SK-N-SH treated with all-trans-retinoic acid at 6 μM for 48 hours (cell line): ENCODE measurements around the gene NQO2.
"Not testable (repeated sequence)": the region's sequence is repeated elsewhere in the genome, so short reads cannot be mapped to it uniquely, and the experiment has no call there.

ENCODE experiments used
- ZFP3 ChIP-seq: fragments of 250-450 bp; sonication (Bioruptor Pico); IDR thresholded peaks from 2 replicates; pipeline ENCODE4 v1.5.0; 2020; ENCODE audit warnings: mild to moderate bottlenecking, moderate library complexity
- ZFP30 ChIP-seq: fragments of 450-650 bp; formaldehyde crosslinking; IDR thresholded peaks from 2 replicates; pipeline ENCODE4 v1.5.0; 2022; ENCODE audit warnings: mild to moderate bottlenecking, moderate library complexity
- ZNF565 ChIP-seq: fragments of 450-650 bp; formaldehyde crosslinking; conservative IDR thresholded peaks from 2 replicates; pipeline ENCODE4 v1.5.0; 2020; ENCODE audit warnings: low read depth, mild to moderate bottlenecking, moderate library complexity
- TF ChIP-seq, protein P1 (sequence below): fragments of 250-450 bp; sonication (Bioruptor Pico); IDR thresholded peaks from 2 replicates; pipeline ENCODE4 v1.8.0; 2020; ENCODE audit warnings: mild to moderate bottlenecking, moderate library complexity, borderline replicate concordance

DNA sequence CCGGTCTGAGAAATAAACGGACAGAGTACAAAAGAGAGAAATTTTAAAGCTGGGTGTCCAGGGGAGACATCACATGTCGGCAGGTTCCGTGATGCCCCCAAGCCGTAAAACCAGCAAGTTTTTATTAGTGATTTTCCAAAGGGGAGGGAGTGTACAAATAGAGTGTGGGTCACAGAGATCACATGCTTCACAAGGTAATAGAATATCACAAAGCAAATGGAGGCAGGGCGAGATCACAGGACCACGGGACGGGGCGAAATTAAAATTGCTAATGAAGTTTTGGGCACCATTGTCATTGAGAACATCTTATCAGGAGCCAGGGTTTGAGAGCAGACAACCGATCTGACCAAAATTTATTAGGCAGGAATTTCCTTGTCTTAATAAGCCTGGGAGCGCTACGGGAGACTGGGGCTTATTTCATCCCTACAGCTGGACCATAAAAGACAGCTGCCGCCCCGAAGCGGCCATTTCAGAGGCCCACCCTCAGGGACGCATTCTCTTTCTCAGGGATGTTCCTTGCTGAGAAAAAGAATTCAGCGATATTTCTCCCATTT lies 9.1 kb downstream of the NQO2 start:
- TF ChIP-seq, protein P1, sequence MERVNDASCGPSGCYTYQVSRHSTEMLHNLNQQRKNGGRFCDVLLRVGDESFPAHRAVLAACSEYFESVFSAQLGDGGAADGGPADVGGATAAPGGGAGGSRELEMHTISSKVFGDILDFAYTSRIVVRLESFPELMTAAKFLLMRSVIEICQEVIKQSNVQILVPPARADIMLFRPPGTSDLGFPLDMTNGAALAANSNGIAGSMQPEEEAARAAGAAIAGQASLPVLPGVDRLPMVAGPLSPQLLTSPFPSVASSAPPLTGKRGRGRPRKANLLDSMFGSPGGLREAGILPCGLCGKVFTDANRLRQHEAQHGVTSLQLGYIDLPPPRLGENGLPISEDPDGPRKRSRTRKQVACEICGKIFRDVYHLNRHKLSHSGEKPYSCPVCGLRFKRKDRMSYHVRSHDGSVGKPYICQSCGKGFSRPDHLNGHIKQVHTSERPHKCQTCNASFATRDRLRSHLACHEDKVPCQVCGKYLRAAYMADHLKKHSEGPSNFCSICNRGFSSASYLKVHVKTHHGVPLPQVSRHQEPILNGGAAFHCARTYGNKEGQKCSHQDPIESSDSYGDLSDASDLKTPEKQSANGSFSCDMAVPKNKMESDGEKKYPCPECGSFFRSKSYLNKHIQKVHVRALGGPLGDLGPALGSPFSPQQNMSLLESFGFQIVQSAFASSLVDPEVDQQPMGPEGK = not testable (repeated sequence)
- not testable (repeated sequence) for TF ChIP-seq ZNF565, ZFP30, ZFP3 (CRISPR knock-in tag)
